HFF-Myc (cell line): ENCODE results near the gene CKAP5.

Experiments used
- DNase-seq: peaks from one replicate; pipeline ENCODE4 v3.0.0-alpha.2; 2011; ENCODE audit warnings: low read depth; ENCODE audit errors: extremely low read depth
- H3K4me3 ChIP-seq: replicated peaks from 2 replicates; pipeline ENCODE4 v1.5.1; 2011; ENCODE audit warnings: low read depth, mild to moderate bottlenecking, control low read depth, low read length
- TF ChIP-seq, protein P1 (sequence below): IDR thresholded peaks from 2 replicates; pipeline ENCODE4 v1.5.1; 2012; ENCODE audit warnings: mild to moderate bottlenecking, low read depth, low read length, control low read depth; ENCODE audit errors: missing control alignments

CKAP5 gene

DNA sequence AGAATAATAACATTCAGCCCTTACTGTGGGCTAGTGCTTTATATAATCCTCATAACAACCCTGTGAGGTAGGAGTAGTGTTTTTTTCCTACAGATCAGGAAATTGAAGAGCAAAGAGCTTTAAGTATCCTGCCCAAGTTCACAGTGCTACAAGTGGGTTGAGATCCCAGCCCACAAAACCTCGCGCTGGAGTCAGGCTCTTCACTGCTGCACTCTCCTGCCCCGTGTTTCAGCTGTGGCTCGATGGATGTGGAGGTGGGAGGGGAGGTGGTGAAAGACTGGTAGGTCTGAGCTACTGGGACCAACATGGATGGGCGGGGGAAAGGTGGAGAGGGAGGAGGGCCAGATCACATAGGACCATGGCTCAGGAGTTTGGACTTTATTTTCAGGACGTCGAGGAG lies 139.2 kb downstream of the CKAP5 start:
- TF ChIP-seq, protein P1, sequence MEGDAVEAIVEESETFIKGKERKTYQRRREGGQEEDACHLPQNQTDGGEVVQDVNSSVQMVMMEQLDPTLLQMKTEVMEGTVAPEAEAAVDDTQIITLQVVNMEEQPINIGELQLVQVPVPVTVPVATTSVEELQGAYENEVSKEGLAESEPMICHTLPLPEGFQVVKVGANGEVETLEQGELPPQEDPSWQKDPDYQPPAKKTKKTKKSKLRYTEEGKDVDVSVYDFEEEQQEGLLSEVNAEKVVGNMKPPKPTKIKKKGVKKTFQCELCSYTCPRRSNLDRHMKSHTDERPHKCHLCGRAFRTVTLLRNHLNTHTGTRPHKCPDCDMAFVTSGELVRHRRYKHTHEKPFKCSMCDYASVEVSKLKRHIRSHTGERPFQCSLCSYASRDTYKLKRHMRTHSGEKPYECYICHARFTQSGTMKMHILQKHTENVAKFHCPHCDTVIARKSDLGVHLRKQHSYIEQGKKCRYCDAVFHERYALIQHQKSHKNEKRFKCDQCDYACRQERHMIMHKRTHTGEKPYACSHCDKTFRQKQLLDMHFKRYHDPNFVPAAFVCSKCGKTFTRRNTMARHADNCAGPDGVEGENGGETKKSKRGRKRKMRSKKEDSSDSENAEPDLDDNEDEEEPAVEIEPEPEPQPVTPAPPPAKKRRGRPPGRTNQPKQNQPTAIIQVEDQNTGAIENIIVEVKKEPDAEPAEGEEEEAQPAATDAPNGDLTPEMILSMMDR = no peak
- no peak overlapping the region for H3K4me3 ChIP-seq
- no peak for DNase-seq

DNA sequence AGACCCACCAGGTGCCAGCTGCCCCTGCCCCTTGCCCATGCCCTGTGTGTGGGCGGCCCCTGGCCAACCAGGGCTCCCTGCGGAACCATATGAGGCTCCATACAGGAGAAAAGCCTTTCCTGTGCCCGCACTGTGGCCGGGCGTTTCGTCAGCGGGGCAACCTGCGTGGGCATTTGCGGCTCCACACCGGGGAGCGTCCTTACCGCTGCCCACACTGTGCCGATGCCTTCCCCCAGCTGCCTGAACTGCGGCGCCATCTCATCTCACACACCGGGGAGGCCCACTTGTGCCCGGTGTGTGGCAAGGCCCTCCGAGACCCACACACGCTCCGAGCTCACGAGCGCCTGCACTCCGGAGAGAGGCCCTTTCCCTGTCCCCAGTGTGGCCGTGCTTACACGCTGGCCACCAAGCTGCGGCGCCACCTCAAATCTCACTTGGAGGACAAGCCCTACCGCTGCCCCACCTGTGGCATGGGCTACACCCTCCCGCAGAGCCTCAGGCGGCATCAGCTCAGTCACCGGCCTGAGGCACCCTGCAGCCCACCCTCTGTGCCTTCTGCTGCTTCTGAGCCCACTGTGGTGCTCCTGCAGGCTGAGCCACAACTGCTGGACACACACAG lies 140.9 kb downstream of the CKAP5 start:
- H3K4me3 ChIP-seq = no peak overlapping the region
- TF ChIP-seq, protein P1 = no peak
- DNase-seq = no peak

DNA sequence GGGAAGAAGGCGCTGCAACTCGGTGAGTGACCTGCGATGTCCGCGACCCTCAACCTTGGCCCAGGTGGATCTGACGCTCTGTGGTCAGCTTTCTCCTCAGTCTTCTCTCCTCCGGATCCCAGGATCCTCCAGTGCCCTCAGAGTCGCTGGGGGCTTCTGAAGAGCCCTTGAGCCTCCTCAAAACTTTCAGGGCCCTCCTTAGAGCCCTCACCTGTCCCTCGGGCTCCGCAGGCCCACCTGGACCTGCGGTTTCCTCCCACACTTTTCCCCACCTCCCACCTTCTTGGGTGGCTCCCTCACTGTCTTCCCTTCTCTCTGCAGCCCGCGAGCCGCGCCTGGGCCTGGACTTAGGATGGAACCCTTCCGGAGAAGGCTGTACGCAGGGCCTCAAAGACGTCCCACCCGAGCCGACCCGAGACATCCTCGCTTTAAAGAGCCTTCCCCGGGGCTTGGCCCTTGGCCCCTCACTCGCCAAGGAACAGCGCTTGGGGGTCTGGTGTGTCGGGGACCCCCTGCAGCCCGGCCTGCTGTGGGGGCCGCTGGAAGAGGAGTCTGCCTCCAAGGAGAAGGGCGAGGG lies 144.9 kb downstream of the CKAP5 start:
- TF ChIP-seq, protein P1 = no peak
- peak overlapping the region; percentile 99 for H3K4me3 ChIP-seq
- DNase-seq = no peak

- H3K4me3 ChIP-seq = peak within 1 kb of the TSS; percentile 99
- DNase-seq = peak; percentile 96
- TF ChIP-seq, protein P1 = no peak
These were observed 145.6 kb downstream of the CKAP5 start, which contains the start of the genes ARHGAP1 and ZNF408 for GRCh38 chr11:46700241-46701077. Gene ARHGAP1 (minus strand): TSS chr11:46700619. CDS start chr11:46696107, 4,512 bp downstream. Gene ZNF408 (plus strand): TSS chr11:46701031. CDS start chr11:46701048, 17 bp downstream.

GRCh38 chr11:46698597-46698996 lies 147.5 kb downstream of the CKAP5 start:
- no peak for DNase-seq
- H3K4me3 ChIP-seq = no peak overlapping the region
- TF ChIP-seq, protein P1 = no peak

DNA sequence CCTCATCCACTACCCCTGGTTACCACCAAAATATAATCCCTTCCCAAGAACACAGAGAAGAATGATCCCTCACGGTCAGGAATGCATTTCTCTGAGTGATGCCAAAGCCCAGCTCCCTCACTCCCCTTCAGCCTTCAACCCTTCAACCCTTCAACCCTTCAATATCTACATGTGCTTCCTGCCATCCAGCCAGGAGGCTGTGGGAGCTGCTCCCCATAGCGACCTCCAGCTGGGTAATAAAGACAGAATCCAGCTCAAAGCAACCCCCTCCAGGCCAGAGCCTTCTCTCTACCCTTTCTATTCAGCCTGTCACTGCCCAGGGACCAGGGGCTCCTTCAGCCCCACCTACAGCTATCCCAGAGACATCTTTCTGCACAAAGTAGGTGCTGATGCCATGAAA lies 148.4 kb downstream of the CKAP5 start:
- no peak overlapping the region for H3K4me3 ChIP-seq
- no peak for DNase-seq
- TF ChIP-seq, protein P1 = no peak
